ENCODE data around the gene ZDHHC7.
"Not testable (repeated sequence)": the region's sequence is repeated elsewhere in the genome, so short reads cannot be mapped to it uniquely, and the experiment has no call there.

Gene ZDHHC7

DNA sequence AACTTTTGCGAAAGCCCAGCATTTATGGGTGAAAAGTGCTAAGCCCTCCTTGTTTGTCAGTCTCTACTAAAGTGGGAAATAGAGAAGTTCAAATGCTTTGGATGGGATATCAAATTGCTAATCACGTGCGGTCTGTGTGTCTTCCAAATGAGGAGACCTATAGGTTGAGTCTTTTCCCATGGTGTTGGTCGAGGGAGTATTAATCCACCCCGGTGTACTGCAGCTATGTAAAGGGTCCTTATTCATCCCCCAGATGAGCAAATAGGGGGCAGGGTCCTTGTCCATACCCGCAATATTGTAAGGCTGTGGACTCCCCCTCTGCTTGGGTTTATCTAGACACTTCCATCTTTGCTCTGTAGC is 30.8 kb upstream of the ZDHHC7 start:
- no peak for DNase-seq

DNA sequence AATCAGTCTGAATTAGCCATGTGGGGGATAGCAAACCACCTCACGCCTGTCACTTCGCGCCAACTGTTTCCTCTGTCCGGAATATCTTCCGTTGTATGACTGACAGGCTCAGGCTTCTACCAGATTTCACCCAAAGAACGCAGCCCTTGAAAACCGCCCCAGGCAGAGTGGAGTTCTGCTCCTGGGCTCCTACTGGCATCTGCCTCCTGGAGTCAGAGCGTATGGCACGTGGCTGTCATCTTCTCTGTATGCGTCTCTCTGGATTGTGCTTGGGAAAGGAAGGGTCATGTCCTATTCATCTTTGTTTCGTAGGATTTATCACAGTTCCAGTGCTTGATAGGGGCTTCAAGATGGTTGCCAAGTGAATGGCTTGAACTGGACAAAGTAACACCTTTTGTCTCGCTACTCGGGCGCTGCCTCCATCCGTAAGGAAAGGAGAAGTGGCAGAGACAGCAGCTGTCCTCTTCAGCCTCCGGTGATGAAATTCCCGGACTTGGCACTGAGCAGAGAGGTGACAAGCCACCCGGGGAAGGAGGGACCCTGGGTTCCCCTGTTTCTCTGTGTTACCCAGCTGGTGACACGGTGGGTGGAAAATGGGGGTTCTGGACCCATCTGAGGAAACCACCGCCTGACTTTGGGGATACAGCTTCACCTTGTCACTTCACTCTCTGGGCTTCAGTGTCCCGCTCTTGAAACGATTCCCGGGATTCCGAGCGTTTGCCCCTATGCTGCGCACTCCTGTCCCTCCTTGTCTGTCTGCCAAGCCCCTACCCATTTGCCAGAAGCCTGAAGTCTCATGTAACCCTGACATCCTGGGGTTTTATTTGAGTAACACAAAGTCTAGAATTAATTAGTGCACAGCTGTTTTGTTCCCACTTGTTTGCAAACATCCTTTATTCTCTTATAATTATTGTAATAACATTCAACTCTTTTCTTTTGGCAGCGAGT is 30.2 kb upstream of the ZDHHC7 start:
- DNase-seq, result no peak

DNA sequence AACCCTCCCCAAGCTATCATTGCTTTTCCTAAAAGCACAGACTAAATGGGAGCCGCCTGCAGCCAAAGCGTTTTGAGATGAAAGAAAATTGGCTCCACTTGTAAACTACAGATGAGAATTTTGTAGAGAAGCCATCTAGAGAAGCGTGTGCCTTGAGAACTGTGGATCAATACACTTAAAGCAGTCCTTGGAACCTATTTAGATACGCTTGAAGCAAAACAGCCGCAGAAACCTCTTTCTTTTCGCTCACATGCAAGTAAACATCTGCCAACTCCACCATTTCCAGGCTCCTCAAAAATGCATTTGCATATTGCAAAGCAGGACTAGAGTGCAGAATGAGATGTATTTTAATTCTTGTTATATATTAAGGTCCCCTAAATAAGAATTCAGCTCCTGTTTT is 29.4 kb upstream of the ZDHHC7 start:
- no peak for DNase-seq

DNA sequence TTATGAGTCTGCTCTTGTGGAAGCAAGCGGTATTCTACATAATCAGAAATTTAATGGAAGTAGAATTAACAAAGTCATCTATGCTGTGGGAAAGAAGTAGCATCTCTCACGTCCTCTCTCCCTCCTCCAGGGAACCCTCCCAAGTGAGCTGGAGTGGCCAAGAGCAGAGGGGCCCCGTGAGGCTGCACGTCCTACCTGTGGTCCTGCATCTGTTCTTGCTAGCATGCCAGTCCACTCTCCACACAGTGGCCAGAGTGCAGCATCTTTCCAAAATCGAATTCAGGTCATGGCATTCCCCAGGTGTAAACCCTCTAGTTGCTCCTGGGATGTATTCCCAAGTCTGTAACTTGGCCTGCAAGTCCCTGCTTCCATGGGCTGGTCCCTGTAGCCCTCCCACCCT is 26.4 kb upstream of the ZDHHC7 start:
- DNase-seq, result no peak

- no peak for DNase-seq
Observed at GRCh38 chr16:85037050-85037410, 25.7 kb upstream of the ZDHHC7 start.

- peak; percentile 84 for DNase-seq
Observed at GRCh38 chr16:85036236-85037049, 25.1 kb upstream of the ZDHHC7 start.

DNA sequence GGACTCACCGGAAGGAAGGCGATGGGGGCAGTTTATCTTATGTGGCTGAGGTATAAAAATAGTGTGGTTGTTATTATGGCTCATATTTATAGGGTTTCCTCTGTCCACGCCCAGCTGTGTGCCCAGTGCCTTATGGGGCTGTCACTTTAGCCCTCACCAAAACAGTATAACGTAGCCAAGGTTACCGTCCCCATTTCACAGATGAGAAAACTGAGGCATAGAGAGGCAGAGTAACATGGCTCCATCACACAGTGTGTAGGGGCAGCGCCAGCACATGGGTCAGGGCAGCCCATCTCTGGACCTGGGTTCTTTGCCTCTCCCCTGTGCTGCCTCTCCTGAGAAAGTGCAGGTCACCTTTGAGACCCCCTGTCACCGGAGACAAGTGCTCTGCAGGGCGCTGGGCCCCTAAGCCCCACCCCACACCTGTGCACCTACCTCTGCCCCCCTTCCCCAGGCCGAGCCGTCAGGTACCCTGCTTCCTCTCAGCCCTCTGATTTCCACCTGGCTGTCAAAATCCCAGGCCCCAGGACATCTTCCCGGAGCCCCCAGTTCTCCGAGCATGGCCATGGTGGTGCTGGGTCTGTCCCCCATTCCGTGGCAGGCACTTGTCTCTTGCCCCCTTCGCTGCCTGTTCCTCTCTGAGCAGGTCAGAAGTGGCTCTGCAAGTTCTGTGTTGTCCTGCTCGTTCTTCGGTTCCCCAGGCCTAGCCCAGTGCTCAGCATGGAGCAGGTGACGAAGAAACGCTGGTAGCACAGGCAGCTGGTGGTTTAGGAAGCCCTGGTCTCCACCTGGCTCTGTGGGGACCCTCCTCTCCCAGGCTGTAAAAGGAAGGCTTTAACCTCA is 23.5 kb upstream of the ZDHHC7 start:
- no peak for DNase-seq

DNA sequence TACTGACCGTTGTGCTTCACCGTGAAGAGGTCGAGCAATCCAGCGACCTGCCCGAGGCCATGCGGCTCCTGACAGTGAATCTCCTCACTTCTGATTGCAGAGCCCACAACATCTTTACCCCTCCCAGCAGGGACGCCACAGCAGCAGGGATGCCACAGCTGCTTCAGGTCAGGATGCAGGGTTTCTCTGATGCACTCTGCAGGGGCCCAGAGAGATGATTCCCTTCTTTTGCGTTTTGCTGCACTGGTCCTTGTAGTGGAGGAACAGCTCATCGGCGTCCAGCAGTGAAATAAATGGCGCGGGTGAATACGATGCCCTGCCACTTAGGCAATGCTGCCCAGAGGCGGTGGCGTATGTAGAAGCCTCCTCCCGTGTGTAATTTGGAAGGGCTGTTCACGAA is 21.8 kb upstream of the ZDHHC7 start:
- no peak for DNase-seq

GRCh38 chr16:85032187-85032586 is 20.9 kb upstream of the ZDHHC7 start:
- not testable (repeated sequence) for DNase-seq

DNA sequence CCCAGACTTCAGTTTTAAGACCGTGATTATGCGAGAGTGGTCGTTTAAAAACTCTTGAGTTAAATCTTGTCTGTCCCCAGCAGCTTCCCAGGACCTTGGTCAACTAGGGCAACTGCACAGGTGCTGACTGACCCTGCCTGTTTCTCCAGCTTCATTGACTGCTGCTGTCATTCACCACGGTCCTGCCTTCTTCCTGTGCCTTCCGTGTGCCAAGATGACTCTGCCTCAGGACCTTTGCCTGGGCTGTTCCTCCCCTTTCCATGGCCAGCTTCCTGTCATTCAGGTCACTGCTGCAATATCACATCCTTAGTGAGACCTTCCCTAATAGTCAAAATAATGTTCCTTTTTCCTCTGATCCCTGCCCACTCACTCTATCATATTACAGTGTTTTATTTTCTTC is 20.1 kb upstream of the ZDHHC7 start:
- DNase-seq, result no peak

DNA sequence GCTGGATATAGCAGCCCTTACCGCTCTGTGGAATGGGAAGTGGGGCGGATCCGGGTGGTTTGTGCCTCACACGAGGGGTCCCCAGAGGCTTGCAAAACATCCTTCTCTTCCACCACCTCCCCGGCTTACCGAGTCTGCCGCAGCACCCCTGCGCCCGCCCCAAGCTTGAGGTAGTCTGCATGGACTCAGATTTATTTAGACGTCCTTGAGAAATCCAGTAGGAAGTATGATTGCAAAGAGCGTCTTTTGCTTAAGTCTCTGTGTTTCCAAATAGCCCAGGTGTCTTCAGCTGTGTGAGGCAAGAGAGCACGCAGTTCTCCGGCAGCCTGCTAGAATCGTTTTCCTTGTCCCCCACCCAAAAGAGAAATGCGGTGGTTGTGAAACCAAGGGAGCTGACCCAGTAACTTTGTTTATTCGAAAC is 18.7 kb upstream of the ZDHHC7 start:
- DNase-seq, result no peak

GRCh38 chr16:85029408-85029784 is 18.1 kb upstream of the ZDHHC7 start:
- peak; percentile 55 for DNase-seq

GRCh38 chr16:85028685-85029407 is 17.5 kb upstream of the ZDHHC7 start:
- peak; percentile 29 for DNase-seq

DNA sequence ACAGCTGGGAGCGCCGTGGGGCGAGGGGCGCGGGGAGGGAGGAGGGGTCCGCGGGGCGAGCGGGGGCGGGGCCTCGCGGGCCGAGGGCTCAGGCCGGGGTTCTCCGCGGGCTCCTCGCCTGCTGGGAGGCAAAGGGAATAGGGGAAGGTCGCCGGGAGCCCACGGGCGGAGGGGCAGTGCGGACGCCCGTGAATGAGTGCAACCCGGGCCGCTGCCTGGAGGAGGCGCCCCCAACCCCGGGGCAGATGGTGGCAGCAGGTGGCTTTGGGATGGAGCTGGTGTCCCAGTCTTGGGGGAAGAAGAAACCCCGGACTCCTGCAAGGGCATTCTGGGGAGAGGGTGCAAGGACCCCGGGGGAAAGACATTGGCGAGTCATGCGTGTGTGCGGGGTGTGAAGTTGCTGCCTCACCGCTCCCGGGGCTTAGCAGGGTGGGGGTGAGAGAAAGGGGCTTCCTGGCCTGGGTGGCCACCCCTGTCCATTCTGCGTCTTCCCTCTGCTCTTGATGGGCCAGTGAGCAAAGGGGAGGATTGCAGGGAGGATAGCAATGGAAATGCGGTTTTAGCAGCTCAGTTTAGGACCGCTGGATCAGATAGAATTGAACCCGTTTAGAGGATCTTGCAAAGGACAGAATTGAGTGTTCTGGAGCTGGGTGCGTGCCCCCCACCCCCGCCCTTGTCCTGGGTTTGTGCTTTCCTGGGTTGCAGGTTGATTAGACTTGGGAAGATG is 16.8 kb upstream of the ZDHHC7 start:
- DNase-seq, result no peak

DNA sequence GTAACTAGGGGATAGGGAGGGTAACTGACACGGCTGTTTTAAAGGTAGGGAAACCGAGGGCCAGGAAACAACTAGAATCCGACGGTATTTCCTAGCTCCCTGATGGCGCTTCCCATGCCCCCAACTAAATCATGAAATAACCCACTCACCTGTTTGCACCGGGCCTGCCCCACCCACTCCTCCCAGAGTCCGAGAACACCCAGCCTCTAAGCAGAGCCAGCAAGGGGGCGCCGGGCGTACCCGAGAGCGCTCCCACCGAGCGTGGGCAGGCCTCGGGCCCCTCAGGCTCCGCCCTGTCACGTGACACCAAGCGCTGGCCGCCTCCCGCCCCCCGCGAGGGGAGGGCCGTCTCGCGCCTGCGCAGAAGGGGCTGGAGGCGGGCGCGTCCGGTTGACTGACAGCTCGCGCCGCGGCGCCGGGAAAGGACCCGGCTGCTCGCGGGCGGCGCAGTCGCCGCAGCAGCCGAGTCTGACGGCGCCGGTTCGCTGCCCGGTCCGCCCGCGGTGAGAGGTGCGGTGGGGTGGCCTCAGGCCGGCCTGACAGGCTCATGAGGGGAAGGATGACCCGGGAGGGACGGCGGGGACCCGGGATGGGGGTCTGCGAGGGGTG is 16.1 kb upstream of the ZDHHC7 start, which contains the start of gene KIAA0513:
Gene KIAA0513, plus strand, starts transcription at position 447 of the 609 bp plus-strand sequence. CDS start 39,277 bp downstream, outside the sequence.
- peak; percentile 99 for DNase-seq

GRCh38 chr16:85026703-85027102 is 15.4 kb upstream of the ZDHHC7 start:
- no peak for DNase-seq

DNA sequence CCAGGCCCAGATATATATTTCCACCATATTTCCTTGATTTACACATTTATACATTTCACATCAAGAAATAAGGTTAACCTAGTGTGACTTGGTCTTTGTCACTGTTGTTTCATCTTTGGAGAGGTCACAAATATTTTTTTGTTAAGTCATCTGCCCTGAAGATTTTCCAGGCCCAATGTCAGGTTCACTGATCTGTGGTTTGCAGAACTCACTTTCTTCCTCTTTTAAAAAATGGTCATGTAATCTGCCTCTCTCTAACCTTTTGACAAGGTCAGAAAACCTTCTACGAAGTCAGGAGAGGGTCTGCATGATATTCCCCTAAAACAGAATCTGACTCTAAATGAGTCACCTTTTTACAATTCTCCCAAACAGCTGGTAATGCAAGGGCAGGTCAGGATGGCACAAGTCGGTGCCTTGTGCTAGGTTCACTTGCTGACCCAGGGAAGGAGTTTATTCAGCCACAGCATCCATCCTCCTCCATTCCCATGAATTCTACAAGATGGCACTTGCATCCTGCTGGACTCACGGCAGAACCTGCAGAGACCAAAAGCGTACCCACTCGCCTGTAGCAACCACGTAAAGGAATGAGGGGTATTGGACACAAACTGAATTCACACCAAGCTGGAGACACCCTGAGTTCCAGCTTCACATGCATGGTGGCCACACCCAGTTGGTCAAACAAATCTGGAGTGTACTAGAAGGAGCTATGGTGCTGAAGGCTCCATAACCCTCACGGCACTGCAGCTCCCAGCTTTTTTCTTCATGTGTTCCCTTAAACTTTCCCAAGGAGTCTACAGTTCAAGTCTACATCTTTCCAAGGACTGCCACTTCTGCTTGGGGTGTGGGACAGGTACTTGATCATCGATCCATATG is 14.7 kb upstream of the ZDHHC7 start:
- DNase-seq, result peak; percentile 58

GRCh38 chr16:85019659-85020245 is 8.4 kb upstream of the ZDHHC7 start:
- DNase-seq, result no peak

- DNase-seq, result no peak
Observed at GRCh38 chr16:85018529-85019236, 7.3 kb upstream of the ZDHHC7 start.

All from suppressor macrophage treated with lipopolysaccharide for 4 hours (primary cell).